Vagina (tissue), 2 donors: Measurements from ENCODE around the gene LDHAL6A.

Experiments
- CTCF ChIP-seq, 3 experiments: fragments of 450-650 bp in 2 of 3; fragments of 200-600 bp in 1 of 3; sonication (generic) in 1 of 3; IDR thresholded peaks; one replicate each; pipeline ENCODE4 v1.5.1; 2017 to 2019; ENCODE audit warnings: antibody characterized with exemption in 3 of 3, mild to moderate bottlenecking in 2 of 3, moderate library complexity in 2 of 3
- POLR2A ChIP-seq, 2 donors: fragments of 450-650 bp; IDR thresholded peaks; one replicate each; pipeline ENCODE4 v1.6.1; 2017; ENCODE audit warnings: antibody characterized with exemption in 2 of 2, mild to moderate bottlenecking in 2 of 2, moderate library complexity in 2 of 2
- POLR2AphosphoS5 ChIP-seq, 2 donors: sonication (generic); formaldehyde crosslinking; IDR thresholded peaks; one replicate each; pipeline ENCODE4 v1.9.0; 2017; ENCODE audit warnings: antibody characterized with exemption in 2 of 2, mild to moderate bottlenecking in 2 of 2, low read depth in 1 of 2; ENCODE audit not compliant: insufficient read depth in 1 of 2

- TF ChIP-seq CTCF (IDR thresholded peaks at IDR 0.05): no peak
- TF ChIP-seq POLR2AphosphoS5 (IDR thresholded peaks at IDR 0.05; ENCODE audit: insufficient read depth in 1 of 2, low read depth in 1 of 2): no peak
- no peak for TF ChIP-seq POLR2A (IDR thresholded peaks at IDR 0.05)
These were observed 16.9 kb downstream of the LDHAL6A start for GRCh38 chr11:18472587-18472986.
